Measurements from ENCODE around the gene TAGLN2. TPM values are rescaled to one million over a fixed set of nuclear protein-coding genes. Genes with fewer than 3 reads are reported as not detected.

The TAGLN2 gene
- total and polyA plus RNA-seq, 10 of the 15 experiments (the other 5 are each of a cell fraction or from before 2014, with no cell fraction given), result 155 to 611 (median 363) TPM

- ATAC-seq (no peak), DNase-seq (ENCODE audit: low read depth, low spot score) (no peak), FAIRE-seq (no peak)
- no TSS peak for BruUV-seq (replicated peaks)
- H3K9me3 ChIP-seq (replicated peaks; ENCODE audit: control insufficient read depth, insufficient read depth, low read length), result no peaks in the 10 kb centered on the region
- no peaks in the 10 kb centered on the region for H4K20me1 ChIP-seq (ENCODE audit: control insufficient read depth, insufficient read depth)
- in situ Hi-C loops (cut with MboI) (no loop called here), intact Hi-C loops (cut with micrococcal nuclease; ENCODE audit: unreplicated experiment) (loop anchor here (10.0 kb wide), 1 partner anchor 855 kb away; the partner anchor contains the start of gene AIM2)
- H3K79me2 ChIP-seq (ENCODE audit: control insufficient read depth, insufficient read depth, low read length), result peaks cover 10% of the 10 kb centered on the region
- no peak overlapping the region for H3K9ac ChIP-seq (ENCODE audit: control insufficient read depth, insufficient read depth, low read length)
- ChIA-PET RAD21 (ENCODE audit: unreplicated experiment) (interaction anchor here (12.4 kb wide), 1 partner anchor 79 kb away, joined by 113 read pairs; no protein-coding TSS in a partner anchor), POLR2A (no interaction called here), SMC1A (ENCODE audit: uncharacterized antibody, unreplicated experiment) (interaction anchor here (1.7 kb wide), 1 partner anchor 37 kb away, joined by 7 read pairs; no protein-coding TSS in a partner anchor), CTCF (interaction anchor here (1.9 to 22.4 kb wide), 3 partner anchors 36 to 130 kb away, joined by 5 to 422 read pairs (median 6); no protein-coding TSS in a partner anchor)
- no peak overlapping the region for H3K4me3 ChIP-seq
- peaks cover 8% of the 10 kb centered on the region; the same call in 1 of the 2 replicates for H3K4me1 ChIP-seq (ENCODE audit: control insufficient read depth, insufficient read depth, low read length)
- WGBS (ENCODE audit: insufficient coverage, insufficient replicate concordance, low lambda C conversion rate, missing lambda C conversion rate), result 82% methylated on average over 48 of the region's 48 CpGs
- no peaks in the 10 kb centered on the region for H3K36me3 ChIP-seq (ENCODE audit: control insufficient read depth in 2 of 2, insufficient read depth in 2 of 2, low read length in 1 of 2)
- no peak overlapping the region for H2AFZ ChIP-seq (ENCODE audit: control insufficient read depth, low read depth, low read length)
- no peaks in the 10 kb centered on the region for H3K27me3 ChIP-seq (replicated peaks in 1 of 2; ENCODE audit: control insufficient read depth in 2 of 2, insufficient read depth in 2 of 2, low read length in 1 of 2)
- H3K4me2 ChIP-seq (ENCODE audit: control insufficient read depth, insufficient read depth), result no peak overlapping the region
- H3K27ac ChIP-seq (ENCODE audit: control insufficient read depth, insufficient read depth), result no peak overlapping the region
- no peak for TF ChIP-seq ESRRA (IDR thresholded peaks at IDR 0.05; ENCODE audit: low read length)
- TF ChIP-seq SP1 (IDR thresholded peaks at IDR 0.05; ENCODE audit: low read depth, low read length), result no peak
- TF ChIP-seq, protein P1, sequence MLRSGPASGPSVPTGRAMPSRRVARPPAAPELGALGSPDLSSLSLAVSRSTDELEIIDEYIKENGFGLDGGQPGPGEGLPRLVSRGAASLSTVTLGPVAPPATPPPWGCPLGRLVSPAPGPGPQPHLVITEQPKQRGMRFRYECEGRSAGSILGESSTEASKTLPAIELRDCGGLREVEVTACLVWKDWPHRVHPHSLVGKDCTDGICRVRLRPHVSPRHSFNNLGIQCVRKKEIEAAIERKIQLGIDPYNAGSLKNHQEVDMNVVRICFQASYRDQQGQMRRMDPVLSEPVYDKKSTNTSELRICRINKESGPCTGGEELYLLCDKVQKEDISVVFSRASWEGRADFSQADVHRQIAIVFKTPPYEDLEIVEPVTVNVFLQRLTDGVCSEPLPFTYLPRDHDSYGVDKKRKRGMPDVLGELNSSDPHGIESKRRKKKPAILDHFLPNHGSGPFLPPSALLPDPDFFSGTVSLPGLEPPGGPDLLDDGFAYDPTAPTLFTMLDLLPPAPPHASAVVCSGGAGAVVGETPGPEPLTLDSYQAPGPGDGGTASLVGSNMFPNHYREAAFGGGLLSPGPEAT (IDR thresholded peaks at IDR 0.05; ENCODE audit: low read depth), result no peak
- no peak for TF ChIP-seq ZSCAN29 (IDR thresholded peaks at IDR 0.05)
- TF ChIP-seq, protein P2, sequence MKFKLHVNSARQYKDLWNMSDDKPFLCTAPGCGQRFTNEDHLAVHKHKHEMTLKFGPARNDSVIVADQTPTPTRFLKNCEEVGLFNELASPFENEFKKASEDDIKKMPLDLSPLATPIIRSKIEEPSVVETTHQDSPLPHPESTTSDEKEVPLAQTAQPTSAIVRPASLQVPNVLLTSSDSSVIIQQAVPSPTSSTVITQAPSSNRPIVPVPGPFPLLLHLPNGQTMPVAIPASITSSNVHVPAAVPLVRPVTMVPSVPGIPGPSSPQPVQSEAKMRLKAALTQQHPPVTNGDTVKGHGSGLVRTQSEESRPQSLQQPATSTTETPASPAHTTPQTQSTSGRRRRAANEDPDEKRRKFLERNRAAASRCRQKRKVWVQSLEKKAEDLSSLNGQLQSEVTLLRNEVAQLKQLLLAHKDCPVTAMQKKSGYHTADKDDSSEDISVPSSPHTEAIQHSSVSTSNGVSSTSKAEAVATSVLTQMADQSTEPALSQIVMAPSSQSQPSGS (IDR thresholded peaks at IDR 0.05; ENCODE audit: low read length), result no peak
- TF ChIP-seq GATAD2B (conservative IDR thresholded peaks at IDR 0.05; ENCODE audit: low read depth), result no peak
- TF ChIP-seq FOXK2 (IDR thresholded peaks at IDR 0.05), result no peak
- no peak for TF ChIP-seq BACH1 (IDR thresholded peaks at IDR 0.05; ENCODE audit: borderline replicate concordance)
- TF ChIP-seq ZNF217 (IDR thresholded peaks at IDR 0.05), result no peak
- no peak for TF ChIP-seq POLR2AphosphoS5 (IDR thresholded peaks at IDR 0.05; ENCODE audit: low read length)
- TF ChIP-seq MTA2 (IDR thresholded peaks at IDR 0.05; ENCODE audit: low read depth), result no peak
- TF ChIP-seq NR2C1 (IDR thresholded peaks at IDR 0.05), result no peak
- no peak for TF ChIP-seq SREBF2 (IDR thresholded peaks at IDR 0.05; ENCODE audit: low read length)
- TF ChIP-seq RBBP5 (conservative IDR thresholded peaks at IDR 0.05), result no peak
- no peak for TF ChIP-seq SMC3 (IDR thresholded peaks at IDR 0.05; ENCODE audit: borderline replicate concordance, low read length)
- no peak for TF ChIP-seq TCF3 (IDR thresholded peaks at IDR 0.05; ENCODE audit: borderline replicate concordance, insufficient read depth, low read depth, low read length)
- no peak for TF ChIP-seq NFIC (IDR thresholded peaks at IDR 0.05; ENCODE audit: low read depth, low read length)
Measured at GRCh38 chr1:159929155-159930051, 4.1 kb upstream of the TAGLN2 start.

Measured in GM12878 (cell line).